ENCODE results near the gene ZNF467.
A peak's percentile ranks its signal among the peaks of the same experiment; 100 is the strongest.

The ZNF467 gene

GRCh38 chr7:149723795-149724495 is 49.4 kb downstream of the ZNF467 start:
- DNase-seq = no peak

- DNase-seq = no peak
Measured at GRCh38 chr7:149723082-149723767, 50.2 kb downstream of the ZNF467 start.

GRCh38 chr7:149722356-149722957 is 50.9 kb downstream of the ZNF467 start:
- DNase-seq = peak; percentile 28

- no peak for DNase-seq
Measured at GRCh38 chr7:149721084-149721601, 52.2 kb downstream of the ZNF467 start.

- DNase-seq = no peak
Measured at GRCh38 chr7:149720372-149721083, 52.9 kb downstream of the ZNF467 start.

GRCh38 chr7:149719912-149720335 is 53.5 kb downstream of the ZNF467 start:
- no peak for DNase-seq

- no peak for DNase-seq
Measured at GRCh38 chr7:149719050-149719899, 54.1 kb downstream of the ZNF467 start.

- no peak for DNase-seq
Measured at GRCh38 chr7:149718730-149719049, 54.7 kb downstream of the ZNF467 start.

GRCh38 chr7:149717481-149717880 is 55.9 kb downstream of the ZNF467 start:
- DNase-seq = no peak

GRCh38 chr7:149716932-149717307 is 56.5 kb downstream of the ZNF467 start:
- no peak for DNase-seq

GRCh38 chr7:149716007-149716931 is 57.1 kb downstream of the ZNF467 start:
- DNase-seq = no peak

- DNase-seq = no peak
Measured at GRCh38 chr7:149715476-149715875, 57.9 kb downstream of the ZNF467 start.

GRCh38 chr7:149714910-149715471 is 58.4 kb downstream of the ZNF467 start:
- peak; percentile 57 for DNase-seq

All from activated CD4-positive, CD25-positive, alpha-beta regulatory T cell treated with anti-CD3 and anti-CD28 coated beads, Interleukin-2, amount 50 U/mL, for 72 hours (primary cell).